ENCODE measurements around the gene CEP192.

Gene CEP192

GRCh38 chr18:13145636-13146190 is 154.6 kb downstream of the CEP192 start:
- no peaks in the 10 kb centered on the region for H3K4me1 ChIP-seq (ENCODE audit: control insufficient read depth, insufficient read depth, low read length)
- ChIA-PET POLR2A (no interaction called here), CTCF (interaction anchor here (0.6 to 1.1 kb wide), 3 partner anchors 10 to 14 kb away, joined by 3 to 6 read pairs (median 3); no protein-coding TSS in a partner anchor)
- TF ChIP-seq ZXDB (tag by site-specific recombination; IDR thresholded peaks at IDR 0.05): no peak
- TF ChIP-seq KLF17 (tag by site-specific recombination; IDR thresholded peaks at IDR 0.05): no peak
- TF ChIP-seq, protein P1, sequence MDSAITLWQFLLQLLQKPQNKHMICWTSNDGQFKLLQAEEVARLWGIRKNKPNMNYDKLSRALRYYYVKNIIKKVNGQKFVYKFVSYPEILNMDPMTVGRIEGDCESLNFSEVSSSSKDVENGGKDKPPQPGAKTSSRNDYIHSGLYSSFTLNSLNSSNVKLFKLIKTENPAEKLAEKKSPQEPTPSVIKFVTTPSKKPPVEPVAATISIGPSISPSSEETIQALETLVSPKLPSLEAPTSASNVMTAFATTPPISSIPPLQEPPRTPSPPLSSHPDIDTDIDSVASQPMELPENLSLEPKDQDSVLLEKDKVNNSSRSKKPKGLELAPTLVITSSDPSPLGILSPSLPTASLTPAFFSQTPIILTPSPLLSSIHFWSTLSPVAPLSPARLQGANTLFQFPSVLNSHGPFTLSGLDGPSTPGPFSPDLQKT (IDR thresholded peaks at IDR 0.05; ENCODE audit: borderline replicate concordance, low read depth, low read length): no peak
- TF ChIP-seq ZNF707 (tag by site-specific recombination; IDR thresholded peaks at IDR 0.05): no peak
- no peak for TF ChIP-seq ZNF514 (tag by site-specific recombination; IDR thresholded peaks at IDR 0.05)
- no peak for TF ChIP-seq ZNF843 (tag by site-specific recombination; IDR thresholded peaks at IDR 0.05)
- TF ChIP-seq KLF7 (tag by site-specific recombination; IDR thresholded peaks at IDR 0.05; ENCODE audit: borderline replicate concordance): no peak
- TF ChIP-seq ZNF473 (tag by site-specific recombination; IDR thresholded peaks at IDR 0.05): no peak
- no peak for TF ChIP-seq KLF16 (tag by site-specific recombination; IDR thresholded peaks at IDR 0.05)
- TF ChIP-seq ZNF561 (tag by site-specific recombination; IDR thresholded peaks at IDR 0.05; ENCODE audit: borderline replicate concordance): no peak
- no peak for TF ChIP-seq ZSCAN16 (tag by site-specific recombination; IDR thresholded peaks at IDR 0.05)
- TF ChIP-seq ZNF19 (tag by site-specific recombination; IDR thresholded peaks at IDR 0.05; ENCODE audit: low read depth): no peak
- TF ChIP-seq ZNF146 (tag by site-specific recombination; IDR thresholded peaks at IDR 0.05): no peak
- TF ChIP-seq FEZF1 (tag by site-specific recombination; IDR thresholded peaks at IDR 0.05): no peak
- TF ChIP-seq, protein P2, sequence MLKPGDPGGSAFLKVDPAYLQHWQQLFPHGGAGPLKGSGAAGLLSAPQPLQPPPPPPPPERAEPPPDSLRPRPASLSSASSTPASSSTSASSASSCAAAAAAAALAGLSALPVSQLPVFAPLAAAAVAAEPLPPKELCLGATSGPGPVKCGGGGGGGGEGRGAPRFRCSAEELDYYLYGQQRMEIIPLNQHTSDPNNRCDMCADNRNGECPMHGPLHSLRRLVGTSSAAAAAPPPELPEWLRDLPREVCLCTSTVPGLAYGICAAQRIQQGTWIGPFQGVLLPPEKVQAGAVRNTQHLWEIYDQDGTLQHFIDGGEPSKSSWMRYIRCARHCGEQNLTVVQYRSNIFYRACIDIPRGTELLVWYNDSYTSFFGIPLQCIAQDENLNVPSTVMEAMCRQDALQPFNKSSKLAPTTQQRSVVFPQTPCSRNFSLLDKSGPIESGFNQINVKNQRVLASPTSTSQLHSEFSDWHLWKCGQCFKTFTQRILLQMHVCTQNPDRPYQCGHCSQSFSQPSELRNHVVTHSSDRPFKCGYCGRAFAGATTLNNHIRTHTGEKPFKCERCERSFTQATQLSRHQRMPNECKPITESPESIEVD (tag by site-specific recombination; IDR thresholded peaks at IDR 0.05): no peak
- no peak for TF ChIP-seq ZBTB17 (tag by site-specific recombination; IDR thresholded peaks at IDR 0.05)
- TF ChIP-seq, protein P3, sequence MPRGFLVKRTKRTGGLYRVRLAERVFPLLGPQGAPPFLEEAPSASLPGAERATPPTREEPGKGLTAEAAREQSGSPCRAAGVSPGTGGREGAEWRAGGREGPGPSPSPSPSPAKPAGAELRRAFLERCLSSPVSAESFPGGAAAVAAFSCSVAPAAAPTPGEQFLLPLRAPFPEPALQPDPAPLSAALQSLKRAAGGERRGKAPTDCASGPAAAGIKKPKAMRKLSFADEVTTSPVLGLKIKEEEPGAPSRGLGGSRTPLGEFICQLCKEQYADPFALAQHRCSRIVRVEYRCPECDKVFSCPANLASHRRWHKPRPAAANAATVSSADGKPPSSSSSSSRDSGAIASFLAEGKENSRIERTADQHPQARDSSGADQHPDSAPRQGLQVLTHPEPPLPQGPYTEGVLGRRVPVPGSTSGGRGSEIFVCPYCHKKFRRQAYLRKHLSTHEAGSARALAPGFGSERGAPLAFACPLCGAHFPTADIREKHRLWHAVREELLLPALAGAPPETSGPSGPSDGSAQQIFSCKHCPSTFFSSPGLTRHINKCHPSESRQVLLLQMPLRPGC (tag by site-specific recombination; IDR thresholded peaks at IDR 0.05): no peak
- H3K9me3 ChIP-seq (ENCODE audit: control insufficient read depth, insufficient read depth, low read depth, low read length): no peaks in the 10 kb centered on the region
- no peaks in the 10 kb centered on the region for H3K36me3 ChIP-seq (ENCODE audit: control insufficient read depth in 2 of 2, insufficient read depth in 1 of 2, low read length in 2 of 2)
- no peak overlapping the region for H3K4me3 ChIP-seq (ENCODE audit: low read depth, low read length)
- no peak overlapping the region for H3K27ac ChIP-seq (ENCODE audit: extremely low read depth, low read depth, low read length)

DNA sequence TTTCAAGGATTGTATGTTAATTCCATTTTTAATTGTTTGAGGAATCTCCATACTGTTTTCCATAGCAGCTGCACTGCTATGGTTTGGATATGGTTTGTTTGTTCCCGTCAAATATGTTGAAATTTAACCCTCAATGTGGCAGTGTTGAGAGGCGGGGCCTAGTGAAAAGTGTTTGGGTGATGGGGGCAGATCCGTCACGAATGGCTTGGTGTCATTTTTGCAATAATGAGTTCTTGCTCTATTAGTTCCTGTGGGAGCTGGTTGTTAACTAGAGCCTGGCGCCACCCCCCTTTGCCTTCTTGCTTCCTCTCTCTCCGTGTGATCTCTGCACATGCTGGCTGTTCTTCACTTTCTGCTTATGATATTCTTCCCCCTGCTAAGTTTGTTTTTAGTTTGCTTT is 156.0 kb downstream of the CEP192 start:
- CTCF ChIA-PET: no interaction called here
- no peak for TF ChIP-seq OSR2 (tag by site-specific recombination; IDR thresholded peaks at IDR 0.05)
- TF ChIP-seq ZNF843 (tag by site-specific recombination; IDR thresholded peaks at IDR 0.05): no peak
- TF ChIP-seq TRIM28 (IDR thresholded peaks at IDR 0.05; ENCODE audit: borderline replicate concordance, low read length): no peak
- no peak for TF ChIP-seq ZBTB48 (tag by site-specific recombination; IDR thresholded peaks at IDR 0.05)
- TF ChIP-seq ZNF266 (tag by site-specific recombination; IDR thresholded peaks at IDR 0.05; ENCODE audit: low read depth): no peak
- TF ChIP-seq ZNF394 (tag by site-specific recombination; IDR thresholded peaks at IDR 0.05; ENCODE audit: borderline replicate concordance): no peak
- TF ChIP-seq ZNF704 (tag by site-specific recombination; IDR thresholded peaks at IDR 0.05): no peak
- no peak for TF ChIP-seq ZNF560 (tag by site-specific recombination; IDR thresholded peaks at IDR 0.05; ENCODE audit: borderline replicate concordance)
- TF ChIP-seq ZNF639 (tag by site-specific recombination; IDR thresholded peaks at IDR 0.05): no peak
- TF ChIP-seq ZNF837 (tag by site-specific recombination; IDR thresholded peaks at IDR 0.05): no peak
- no peak for TF ChIP-seq GLI2 (tag by site-specific recombination; IDR thresholded peaks at IDR 0.05; ENCODE audit: borderline replicate concordance, low read depth)
- no peak for TF ChIP-seq ZNF133 (tag by site-specific recombination; IDR thresholded peaks at IDR 0.05)
- TF ChIP-seq ZNF792 (tag by site-specific recombination; IDR thresholded peaks at IDR 0.05): no peak

More for the DNA sequence above, 156.0 kb downstream of the CEP192 start:
- no peaks in the 10 kb centered on the region for H3K4me1 ChIP-seq (ENCODE audit: control insufficient read depth, insufficient read depth, low read length)
- POLR2A ChIA-PET: no interaction called here
- H3K27ac ChIP-seq (ENCODE audit: extremely low read depth, low read depth, low read length): no peak overlapping the region
- H3K9me3 ChIP-seq (ENCODE audit: control insufficient read depth, insufficient read depth, low read depth, low read length): no peaks in the 10 kb centered on the region
- H3K36me3 ChIP-seq (ENCODE audit: control insufficient read depth in 2 of 2, insufficient read depth in 1 of 2, low read length in 2 of 2): no peaks in the 10 kb centered on the region
- H3K4me3 ChIP-seq (ENCODE audit: low read depth, low read length): no peak overlapping the region
